Activated naive CD4-positive, alpha-beta T cell treated with anti-CD3 and anti-CD28 coated beads, Interleukin-2, amount 50 U/mL, for 16 hours (primary cell): ENCODE results near the gene RBX1.
"Not testable (repeated sequence)": the region's sequence is repeated elsewhere in the genome, so short reads cannot be mapped to it uniquely, and the experiment has no call there.

ENCODE experiments used
- DNase-seq: peaks from one replicate; pipeline ENCODE4 v3.0.0-alpha.2; 2020

RBX1 gene

DNA sequence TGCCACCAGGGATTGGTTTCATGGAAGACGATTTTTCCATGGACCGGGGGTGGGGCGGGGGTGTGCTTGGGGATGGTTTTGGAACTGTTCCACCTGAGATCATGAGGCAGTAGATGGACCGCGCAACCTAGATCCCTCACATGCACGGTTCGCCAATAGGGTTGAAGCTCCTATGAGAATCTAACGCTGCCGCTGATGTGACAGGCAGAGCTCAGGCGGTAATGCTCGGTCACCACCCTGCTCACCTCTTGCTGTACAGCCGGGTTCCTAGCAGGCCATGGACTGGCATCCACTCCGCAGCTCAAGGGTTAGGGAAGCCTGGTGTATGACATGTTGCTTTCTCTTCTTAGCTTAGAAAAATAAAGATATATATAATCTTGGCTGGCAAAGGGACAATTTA is 22.0 kb downstream of the RBX1 start:
- DNase-seq: no peak

DNA sequence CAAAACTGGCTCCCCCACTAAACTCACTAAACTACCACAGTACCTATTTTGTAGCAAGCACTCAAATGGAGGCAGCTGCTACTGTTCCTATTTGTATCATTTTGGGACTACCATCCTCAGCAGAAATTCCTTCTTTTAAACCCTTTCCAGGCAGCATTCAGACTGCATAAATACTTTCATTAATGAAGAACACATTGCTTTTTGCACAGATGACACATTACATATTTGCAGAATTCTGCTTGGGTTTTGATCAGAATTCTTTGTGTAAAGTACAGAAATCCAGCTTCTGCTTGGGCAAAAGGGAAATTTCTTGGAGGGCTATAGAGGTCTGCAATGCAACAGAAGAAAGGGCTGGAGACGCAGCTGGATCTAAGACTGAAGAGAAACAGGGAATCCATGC is 24.2 kb downstream of the RBX1 start:
- DNase-seq: no peak

DNA sequence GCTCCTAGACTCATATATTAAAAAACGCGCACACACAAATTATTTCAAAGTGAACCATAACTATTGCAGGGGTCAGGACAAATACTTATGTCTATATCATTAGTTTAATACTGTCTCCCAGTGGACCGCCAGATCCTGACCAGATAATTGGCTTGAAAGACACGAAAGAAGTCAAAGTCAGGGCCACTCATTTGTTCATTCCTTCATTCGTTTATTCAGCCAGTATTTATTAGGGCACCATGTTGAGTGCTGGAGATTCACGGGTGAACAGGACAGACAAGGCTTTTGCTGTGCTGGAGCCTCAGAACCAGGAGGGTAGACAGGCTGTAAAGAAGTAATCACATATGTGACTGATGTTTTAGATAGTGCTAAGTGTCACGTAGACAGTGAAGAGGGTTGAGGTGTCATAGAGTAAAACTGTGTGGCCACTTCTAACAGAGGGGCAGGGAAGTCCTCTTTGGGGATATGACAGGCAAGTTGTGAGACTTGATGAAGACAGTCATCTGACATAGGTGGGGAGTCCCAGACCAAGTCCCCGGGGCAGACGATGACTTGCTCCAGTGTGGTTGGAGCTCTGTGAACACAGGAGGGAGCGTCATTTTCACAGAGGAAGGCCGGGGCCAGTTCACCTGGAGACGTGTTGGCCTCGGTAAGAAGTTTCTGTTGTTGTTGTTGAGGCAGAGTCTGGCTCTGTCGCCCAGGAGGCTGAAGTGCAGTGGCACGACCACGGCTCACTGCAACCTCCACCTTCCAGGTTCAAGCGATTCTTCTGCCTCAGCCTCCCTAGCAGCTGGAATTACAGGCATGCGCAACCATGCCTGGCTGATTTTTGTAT is 25.9 kb downstream of the RBX1 start:
- DNase-seq: no peak

DNA sequence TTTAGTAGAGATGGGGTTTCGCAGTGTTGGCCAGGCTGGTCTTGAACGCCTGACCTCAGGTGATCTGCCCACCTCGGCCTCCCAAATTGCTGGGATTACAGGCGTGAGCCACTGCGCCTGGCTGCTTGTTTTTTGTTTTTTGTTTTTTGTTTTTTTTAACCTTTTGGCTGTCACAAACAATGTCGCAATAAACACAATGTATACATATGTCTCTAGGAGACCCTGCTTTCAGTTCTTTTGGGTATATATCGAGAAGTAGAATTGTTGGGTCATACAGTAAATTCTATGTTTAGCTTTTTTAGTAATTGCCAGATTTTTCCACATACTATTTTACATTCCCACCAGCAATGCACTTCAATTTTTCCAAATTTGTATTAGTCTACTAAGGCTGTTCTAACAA is 28.0 kb downstream of the RBX1 start:
- no peak for DNase-seq

DNA sequence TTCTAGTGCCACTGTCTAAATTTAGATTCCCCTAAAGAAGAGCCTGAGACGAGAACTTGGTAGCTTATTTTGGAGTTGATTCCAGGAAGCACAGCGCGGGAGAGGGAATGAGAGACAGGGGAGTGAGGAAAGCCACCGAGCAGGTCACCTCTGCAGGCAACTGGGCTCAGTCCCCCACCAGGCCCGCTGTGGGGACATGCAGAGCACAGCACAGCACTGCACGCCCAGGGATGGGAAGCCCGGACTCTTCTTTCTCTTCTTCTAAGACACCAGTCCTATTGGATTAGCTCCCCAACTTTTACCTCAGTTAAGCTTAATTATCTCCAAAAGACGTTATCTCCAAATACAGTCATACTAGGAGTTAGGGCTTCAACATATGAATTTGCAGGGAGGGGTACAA is 28.7 kb downstream of the RBX1 start:
- DNase-seq: no peak

DNA sequence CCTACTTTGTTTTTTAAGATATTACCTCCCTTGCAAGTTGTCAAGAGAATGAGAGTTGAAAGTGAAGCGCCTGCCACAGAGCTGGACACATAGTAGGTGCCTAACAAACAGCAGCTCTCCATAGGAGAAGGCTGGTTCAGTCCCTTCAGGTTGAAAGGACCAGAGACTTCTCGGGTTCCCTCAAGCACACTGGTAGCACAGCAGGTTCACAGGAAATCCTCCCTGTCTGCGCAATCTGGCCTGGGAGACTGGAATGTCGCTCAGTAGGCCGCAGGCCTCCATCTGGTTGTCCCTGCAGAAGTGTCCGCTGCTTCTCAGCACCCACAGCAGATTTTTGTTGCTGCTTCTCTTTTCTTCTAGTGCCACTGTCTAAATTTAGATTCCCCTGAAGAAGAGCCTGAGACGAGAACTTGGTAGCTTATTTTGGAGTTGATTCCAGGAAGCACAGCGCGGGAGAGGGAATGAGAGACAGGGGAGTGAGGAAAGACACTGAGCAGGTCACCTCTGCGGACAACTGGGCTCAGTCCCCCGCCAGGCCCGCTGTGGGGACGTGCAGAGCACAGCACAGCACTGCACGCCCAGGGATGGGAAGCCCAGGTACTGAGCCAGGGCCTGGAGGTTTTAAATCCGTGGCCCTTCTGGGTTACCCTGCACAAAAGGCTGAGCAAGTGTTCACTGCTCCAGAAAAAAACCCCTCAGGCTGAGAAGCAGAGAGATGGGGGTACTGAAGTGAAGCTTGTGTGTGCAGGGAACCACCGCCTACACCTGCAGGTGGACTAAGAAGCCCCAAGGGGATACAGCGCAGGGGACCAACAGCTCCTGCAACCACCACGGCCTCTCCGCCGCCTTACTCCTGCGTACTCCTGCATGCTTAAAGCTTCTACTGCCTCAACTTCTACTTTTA is 31.6 kb downstream of the RBX1 start:
- no peak for DNase-seq

DNA sequence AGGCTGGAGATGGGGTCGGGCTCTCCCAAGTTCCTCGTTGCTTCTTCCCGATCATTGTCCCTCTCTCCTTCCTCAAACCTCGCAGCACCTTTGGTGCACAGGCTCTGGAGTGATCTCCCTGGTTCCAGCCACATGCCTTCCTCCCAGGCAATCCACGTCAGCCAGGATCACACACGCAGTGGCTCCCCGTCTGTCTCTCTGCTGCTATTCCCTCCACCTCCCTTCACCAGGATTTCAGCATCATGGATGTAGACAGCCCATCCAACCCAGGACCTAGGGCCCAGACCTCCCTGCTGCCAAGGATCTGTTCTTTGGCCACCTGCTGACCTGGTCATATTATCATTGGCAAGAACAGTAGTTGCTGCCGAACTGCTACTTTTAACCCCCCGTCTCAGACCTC is 40.1 kb downstream of the RBX1 start:
- no peak for DNase-seq

DNA sequence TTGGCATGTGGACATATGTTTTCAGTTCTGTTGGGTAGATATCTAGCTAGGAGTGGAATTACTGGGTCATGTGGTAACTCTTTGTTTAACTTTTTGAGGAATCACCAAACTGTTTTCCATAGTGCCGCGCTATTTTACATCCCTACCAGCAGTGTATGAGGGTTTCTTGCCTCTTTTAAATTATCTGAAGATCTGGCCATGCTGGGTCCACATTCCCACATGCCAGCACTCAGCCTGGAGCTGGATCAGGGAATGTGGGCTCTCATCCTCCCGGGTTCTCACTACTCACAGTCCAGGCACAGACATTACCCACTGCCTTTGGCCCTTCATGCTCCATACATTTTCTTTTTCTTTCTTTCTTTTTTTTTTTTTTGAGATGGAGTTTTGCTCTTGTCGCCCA is 44.6 kb downstream of the RBX1 start:
- DNase-seq: no peak

DNA sequence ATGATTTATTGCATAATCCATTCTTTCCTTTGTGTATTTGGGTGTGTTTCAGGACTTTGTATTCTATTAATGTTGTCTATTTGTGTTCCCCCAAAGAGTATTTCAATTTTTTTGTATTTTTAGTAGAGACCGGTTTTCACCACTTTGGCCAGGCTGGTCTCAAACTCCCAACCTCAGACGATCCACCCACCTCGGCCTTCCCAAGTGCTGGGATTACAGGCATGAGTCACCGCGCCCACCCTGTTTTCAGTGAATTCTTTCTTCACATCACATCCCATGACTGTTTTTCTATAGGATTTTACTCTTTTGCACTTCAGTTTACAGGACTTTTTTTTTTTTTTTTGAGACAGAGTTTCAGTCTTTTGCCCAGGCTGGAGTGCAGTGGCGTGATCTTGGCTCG is 46.3 kb downstream of the RBX1 start:
- no peak for DNase-seq

DNA sequence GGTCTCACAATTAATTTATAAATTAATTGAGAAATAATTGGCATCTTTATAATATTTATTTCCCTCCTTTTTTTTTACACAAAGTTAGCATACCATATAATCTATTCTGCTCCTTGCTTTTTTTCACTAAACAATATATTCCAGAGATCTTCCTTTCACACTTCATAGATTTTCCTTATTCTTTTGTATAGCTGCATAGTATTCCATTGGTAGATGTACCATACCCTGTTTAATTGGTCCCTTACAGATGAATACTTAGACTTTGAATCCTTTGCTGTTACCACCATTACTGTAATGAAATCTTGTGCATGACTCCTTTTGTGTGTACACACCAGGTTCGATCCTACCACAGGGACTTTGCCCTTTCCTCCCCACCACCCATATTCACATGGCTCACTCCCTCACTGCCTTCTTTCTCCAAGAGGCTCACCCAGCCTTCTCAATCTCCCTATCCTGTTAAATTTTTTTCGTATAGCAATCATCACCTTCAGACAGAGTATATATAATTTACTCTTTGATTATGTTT is 48.9 kb downstream of the RBX1 start:
- DNase-seq: no peak

DNA sequence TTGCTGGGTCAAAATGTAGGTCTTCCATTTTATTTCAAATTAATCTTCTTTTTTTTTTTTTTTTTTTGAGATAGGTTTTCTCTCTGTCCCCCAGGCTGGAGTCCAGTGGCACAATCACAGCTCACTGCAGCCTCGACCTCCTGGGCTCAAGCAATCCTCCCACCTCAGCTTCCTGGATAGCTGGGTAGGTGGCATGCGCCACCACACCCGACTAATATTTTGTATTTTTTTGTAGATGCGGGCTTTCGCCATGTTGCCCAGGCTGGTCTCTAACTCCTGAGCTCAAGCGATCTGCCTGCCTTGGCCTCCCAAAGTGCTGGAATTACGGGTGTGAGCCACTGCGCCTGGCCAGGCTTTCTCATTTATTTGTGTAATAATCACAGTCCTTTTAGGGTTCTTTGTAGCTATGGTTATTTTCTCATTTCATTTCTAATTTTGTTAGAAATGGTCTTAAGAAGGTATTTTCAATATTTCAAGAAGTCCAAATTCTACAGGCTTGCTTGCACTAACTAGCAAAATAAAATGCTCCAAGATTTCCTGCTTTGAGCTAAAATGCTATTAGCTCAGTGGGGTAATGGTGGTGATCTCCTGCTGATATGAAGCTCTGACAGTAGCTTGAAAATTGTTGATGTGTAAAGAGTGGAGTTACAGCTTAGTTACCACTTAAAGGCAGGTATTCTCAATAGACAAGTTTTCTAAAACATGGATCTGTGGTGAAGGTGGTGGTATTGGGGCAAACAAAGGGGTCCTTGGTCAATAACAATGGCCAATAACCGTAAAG is 50.0 kb downstream of the RBX1 start:
- no peak for DNase-seq

DNA sequence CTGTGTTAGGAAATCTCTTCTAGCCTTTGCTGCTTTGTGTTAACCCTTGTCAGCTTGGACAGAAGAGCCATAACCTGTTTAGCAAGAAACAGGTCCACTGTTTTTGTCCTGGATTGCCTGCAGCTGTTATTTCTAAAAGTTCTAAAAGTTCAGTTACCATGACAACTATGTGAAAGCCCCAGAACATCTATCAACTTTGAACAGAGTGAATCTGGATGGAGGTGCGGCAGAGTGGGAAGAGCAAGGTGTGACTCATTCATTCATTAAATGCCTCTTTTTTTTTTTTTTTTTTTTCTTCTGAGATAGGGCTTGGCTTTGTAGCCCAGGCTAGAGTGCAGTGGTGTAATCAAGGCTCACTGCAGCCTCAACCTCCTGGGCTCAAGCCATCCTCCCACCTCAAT is 50.5 kb downstream of the RBX1 start:
- no peak for DNase-seq

DNA sequence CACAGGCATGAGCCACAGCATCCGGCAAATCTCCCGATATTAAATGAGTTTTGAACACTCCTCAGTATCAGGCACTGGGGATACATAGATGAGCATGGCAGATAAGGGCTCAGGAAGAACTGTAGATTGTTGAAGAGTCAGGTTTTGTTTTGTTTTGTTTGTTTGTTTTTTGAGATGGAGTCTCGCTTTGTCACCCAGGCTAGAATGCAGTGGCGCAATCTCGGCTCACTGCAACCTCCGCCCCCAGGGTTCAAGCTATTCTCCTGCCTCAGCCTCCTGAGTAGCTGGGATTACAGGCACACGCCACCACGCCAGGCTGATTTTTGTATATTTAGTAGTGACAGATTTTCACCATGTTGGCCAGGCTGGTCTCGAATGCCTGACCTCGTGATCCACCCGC is 51.2 kb downstream of the RBX1 start:
- not testable (repeated sequence) for DNase-seq

DNA sequence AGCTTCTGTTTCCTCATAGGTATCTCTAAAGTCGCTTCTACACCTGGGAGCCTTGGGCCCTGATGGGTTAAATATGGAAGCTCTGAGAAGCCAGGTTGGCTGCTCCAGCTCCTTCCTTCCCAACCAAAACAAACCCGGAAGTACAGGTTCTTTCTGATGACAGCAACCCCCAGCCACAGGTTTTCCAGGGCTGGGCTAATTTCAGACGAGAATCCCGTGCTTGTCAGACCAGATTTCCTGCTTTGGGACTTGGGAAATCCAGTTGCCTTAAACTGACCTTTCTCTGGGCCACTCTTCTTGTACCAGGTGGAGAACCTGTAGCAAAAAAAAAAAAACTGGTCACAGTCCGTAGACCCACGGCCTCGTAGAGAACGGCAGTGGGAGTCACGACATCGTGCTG is 51.9 kb downstream of the RBX1 start:
- no peak for DNase-seq

DNA sequence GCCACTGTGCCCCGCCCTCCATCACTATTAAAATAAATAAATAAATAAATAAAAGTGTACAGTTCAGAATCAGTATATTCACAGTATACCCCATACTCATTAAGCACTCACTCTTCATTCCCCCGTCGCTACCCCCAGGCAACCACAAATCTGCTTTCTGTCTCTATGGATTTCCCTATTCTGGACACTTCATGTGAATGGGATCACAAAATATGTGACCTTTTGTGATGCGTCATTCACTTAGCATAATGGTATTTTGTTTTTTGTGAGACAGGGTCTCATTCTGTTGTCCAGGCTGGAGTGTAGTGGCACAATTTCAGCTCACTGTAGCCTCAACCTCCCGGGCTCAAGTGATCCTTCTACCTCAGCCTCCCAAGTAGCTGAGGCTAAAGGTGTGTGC is 52.8 kb downstream of the RBX1 start:
- no peak for DNase-seq

DNA sequence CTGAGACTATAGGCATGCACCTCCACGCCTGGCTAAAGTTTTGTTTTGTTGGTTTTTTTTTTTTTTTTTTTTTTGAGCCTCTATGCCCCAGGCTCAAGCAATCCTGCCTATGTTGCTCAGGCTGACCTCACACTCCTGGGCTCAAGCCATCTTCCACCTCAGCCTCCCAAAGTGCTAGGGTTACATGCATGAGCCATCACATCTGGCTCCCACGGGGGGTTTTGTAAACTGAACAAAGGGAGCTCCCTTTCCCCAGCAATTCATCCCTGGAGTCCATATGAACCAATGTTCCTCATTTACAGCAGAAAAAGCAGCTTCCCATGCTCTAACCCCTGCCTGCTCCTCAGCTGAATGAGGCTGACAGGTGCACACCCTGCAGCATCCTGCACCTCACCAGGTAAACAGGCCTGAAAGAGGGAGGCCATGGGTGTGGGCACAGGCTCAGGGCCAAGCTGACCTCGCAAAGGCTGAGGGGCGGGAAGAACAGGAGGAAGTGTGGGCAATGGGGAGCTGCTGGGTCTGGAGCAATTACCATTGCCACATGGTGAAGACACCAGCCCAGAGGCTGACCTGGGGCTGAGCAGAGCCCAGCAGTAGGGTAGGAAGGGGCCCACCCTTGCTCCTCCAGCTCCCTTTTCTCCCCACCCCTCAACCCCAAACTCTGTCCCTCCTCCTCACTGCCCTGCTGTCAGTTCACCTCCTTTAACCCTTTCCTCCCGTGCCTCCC is 58.2 kb downstream of the RBX1 start:
- DNase-seq: no peak

DNA sequence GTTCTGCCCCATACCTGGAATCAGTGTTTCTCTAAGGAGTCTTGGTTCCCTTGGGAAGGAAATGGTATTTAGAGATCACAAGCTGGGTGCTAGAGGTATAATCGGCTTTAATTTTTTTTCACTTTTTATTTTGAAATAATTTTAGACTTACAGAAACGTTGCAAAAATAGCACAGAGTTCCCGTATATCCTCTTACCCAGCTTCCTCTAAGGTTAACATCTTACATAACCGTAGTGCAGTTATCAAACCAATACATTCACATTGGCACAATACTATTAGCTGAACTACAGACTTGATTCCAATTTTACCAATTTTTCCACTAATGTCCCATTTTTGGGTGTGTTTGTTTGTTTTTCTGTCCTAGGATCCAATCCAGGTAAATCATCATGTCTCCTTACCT is 63.8 kb downstream of the RBX1 start:
- DNase-seq: no peak

DNA sequence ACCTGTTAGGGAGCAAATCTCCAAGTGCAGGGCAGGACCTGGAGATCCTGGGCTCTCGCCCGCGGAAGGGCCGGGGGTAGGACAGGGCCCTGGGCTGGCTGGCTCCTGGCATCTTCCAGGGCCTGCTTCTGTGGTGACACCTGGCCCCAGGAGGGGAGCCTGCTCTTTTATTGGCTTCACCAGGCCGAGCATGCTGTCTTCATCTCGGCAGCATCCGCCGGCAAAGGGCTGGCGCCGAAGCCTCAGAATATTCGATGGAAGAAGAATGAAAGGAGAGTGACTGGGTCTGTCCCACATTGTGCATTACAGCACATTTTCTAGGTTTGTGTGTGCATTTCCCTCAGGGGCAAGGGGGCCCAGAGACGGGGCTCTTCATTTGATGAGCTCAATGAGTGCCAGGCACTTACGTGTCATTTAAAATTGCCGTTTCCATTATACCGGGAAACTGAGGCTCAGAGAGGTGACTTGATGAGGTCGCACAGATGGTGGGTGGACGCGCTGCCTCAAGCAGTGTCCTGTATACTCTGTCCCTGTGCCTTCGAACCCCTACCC is 70.0 kb downstream of the RBX1 start:
- no peak for DNase-seq

DNA sequence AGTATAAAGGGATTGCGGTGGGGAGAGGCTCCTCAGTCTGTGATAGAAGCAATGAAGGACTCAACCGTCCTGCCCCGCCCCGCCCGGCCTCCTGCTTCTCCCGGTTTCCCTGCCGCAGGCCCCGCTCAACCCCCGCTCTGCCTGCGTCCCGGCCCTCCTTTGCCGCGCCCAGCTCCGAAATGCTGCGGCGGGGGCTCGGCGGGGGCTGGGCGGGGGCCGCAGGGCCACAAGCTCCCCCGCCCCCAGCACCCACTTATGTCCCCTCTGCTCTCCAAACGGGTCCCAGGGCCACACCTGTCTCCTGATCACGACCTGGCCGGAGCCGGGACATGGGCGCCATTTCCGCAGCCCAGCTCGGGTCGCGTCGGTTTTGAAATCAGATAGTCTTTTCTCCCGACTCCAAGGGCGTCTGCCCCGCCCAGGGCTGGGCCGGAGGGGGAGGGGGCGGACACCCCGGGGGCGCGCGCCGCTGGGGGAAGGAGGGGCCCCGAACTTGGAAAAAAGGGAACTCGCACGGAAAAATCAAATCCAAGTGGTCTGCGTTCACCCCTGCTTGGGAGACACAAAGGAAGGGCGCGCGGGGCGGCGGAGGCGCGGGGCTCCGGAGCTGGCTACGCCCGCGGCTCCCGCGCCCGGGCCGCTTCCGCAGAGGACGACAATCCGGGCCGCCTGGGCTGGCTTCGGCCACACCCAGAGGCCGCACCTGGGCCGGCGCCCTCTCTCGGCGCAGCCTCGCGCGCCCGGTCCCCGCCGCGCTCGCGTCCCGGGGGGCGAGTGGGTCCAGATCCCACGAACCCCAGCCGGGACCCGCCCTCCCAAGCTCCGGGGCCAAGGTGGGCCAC is 70.7 kb downstream of the RBX1 start:
- DNase-seq: peak; percentile 51

DNA sequence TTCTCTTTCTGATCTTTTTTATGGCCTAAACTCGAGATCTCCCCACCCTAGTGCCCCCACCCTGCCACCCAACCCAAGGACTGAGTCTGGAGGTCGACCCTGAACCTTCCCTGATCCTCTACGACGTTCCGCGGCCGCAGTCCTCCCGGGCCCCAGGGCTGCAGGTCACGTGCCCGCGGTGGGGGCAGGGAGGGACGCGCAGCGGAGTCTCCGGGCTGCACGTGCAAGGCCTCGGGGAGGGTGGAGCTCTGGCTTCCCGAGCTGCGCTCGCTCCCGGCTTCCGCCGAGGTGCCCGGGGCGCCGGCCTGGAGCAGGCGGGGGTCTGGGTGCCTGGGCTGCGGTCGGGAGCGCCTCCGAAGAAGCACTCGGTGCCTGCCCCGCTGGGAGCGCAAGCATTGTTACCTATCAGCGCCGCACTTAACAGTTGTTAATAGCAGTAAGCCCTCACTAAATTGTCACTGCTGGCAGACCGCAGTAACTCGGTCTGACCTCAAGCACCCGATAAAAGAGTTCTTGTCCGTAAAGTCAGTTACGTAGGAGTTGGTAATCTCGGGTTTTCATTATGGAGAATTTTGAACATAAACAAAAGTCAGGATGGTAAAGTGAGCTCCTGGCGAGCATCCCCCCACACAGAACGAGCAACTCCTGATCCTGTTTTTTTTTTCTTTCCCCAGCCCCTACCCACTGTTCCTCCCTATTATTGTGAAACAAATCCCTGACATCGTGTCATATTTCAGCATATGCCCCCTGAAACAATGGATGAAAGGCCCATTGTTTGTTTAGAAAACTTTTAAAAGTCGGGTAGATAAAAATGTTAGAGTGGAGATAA is 71.5 kb downstream of the RBX1 start:
- peak; percentile 83 for DNase-seq
